Right forelimb (tissue), 1 donor: ENCODE measurements around the gene GNAT1.
"Not testable (repeated sequence)": the region's sequence is repeated elsewhere in the genome, so short reads cannot be mapped to it uniquely, and the experiment has no call there.

Experiments
- DNase-seq: peaks from one replicate; pipeline ENCODE4 v3.0.0-alpha.2; 2018

The GNAT1 gene

DNA sequence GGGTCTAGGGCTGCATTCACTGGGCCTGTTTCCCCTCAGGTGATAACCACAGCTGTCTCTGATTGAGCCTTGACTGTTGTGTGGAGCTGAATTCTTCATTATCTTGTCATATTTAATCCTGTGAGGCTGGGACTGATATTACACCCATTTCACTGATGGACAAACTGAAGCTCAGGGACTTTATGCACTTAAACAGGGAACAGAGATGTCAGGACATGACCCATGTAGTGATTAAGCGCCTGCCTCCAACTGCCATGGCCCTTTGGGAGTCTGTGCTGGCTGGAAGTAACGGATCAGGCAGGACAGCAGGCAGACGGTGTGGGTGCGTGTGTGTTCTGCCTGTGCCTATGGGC, 52.1 kb downstream of the GNAT1 start:
- DNase-seq: no peak

DNA sequence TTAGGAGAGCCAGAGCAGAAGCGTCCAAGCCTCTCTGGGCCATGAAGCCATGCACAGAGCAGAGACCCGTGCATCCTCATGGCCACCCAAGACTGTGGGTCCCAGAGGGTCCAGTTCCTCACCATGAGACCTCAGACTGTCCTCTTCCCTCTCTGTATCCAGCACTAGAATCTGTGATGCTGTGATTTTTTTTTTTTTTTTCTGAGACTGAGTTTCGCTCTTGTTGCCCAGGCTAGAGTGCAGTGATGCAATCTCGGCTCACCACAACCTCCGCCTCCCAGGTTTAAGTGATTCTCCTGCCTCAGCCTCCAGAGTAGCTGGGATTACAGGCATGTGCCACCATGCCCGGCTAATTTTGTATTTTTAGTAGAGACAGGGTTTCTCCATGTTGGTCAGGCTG, 53.4 kb downstream of the GNAT1 start:
- DNase-seq: not testable (repeated sequence)

DNA sequence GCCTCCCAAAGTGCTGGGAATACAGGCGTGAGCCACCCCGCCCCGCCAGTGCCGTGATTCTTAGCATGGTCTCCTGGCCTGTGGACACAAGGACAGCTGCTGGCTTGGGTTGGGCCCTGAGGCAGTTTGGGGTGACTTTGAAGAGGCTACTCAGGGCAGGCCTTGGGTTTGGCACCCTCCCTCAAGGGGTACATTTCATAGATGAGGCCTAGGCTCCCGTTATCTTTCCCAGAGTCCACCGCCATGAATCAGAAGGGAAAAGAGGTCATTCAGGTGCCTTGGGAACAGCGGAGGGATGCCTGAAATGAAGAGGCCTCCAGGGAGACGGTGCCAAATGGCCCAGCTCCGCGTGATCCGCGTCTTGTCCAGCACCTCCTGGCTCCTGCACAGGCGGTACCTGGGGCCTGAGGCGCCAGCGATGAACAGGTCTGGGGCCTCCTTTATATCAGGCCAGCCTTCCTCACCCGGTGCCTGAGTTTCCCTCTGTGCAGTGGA, 53.9 kb downstream of the GNAT1 start:
- no peak for DNase-seq

- peak; percentile 96 for DNase-seq
These were observed 54.6 kb downstream of the GNAT1 start for GRCh38 chr3:50245831-50246516.

DNA sequence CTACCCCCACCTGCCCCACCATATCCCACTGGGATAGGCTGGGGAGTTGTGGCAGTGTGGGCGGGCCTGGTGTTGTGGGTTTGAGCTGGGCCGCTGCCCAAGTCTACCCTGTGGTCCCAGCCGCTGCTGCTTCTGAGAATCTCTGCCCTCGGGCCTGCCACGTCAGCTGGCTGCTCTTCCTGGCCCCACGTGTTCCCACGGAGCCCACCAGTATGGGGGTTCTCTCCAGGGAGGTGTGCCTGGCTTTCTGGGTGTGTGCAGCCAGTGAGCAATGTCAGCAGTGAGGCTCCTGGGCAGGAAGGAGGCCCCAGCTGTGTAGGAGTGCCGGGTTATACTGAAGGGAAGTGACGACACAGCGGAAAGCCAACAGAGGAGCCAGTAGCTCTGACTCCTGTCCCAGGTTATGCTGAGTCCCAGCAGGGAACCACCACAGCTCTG, 55.1 kb downstream of the GNAT1 start:
- no peak for DNase-seq
